Stimulated activated CD4-positive, alpha-beta T cell treated with anti-CD3 and anti-CD28 coated beads, Interleukin-1b, Interleukin-23, amount 100 ng/mL, for 48 hours (primary cell): ENCODE results near the gene DNAAF9.

Source experiments
- DNase-seq: peaks from one replicate; pipeline ENCODE4 v3.0.0-alpha.2; 2020

The DNAAF9 gene

GRCh38 chr20:3364323-3365013, 43.0 kb downstream of the DNAAF9 start:
- DNase-seq, result no peak

- no peak for DNase-seq
These were observed 46.7 kb downstream of the DNAAF9 start for GRCh38 chr20:3360752-3361151.

- DNase-seq, result no peak
These were observed 48.7 kb downstream of the DNAAF9 start for GRCh38 chr20:3358676-3359340.
